H9 (cell line): ENCODE data around the gene PID1. TPM values are rescaled to one million over a fixed set of nuclear protein-coding genes. Genes with fewer than 3 reads are reported as not detected.

Source experiments
- DNase-seq: peaks from one replicate; pipeline ENCODE4 v3.0.0-alpha.2; 2017
- H2AFZ ChIP-seq: one replicate; pipeline ENCODE4 v1.6.1; 2013; ENCODE audit warnings: mild to moderate bottlenecking, low read length, control low read depth, moderate library complexity
- H2AK5ac ChIP-seq: 2 replicates; pipeline ENCODE4 v1.6.1; 2013; ENCODE audit warnings: low read length, control low read depth, mixed read lengths; ENCODE audit not compliant: insufficient read length
- H2BK120ac ChIP-seq: one replicate; pipeline ENCODE4 v1.6.1; 2013; ENCODE audit warnings: low read depth, mild to moderate bottlenecking, low read length, control low read depth, inconsistent platforms; ENCODE audit not compliant: poor library complexity, severe bottlenecking
- H2BK12ac ChIP-seq: 2 replicates; pipeline ENCODE4 v1.6.1; 2013; ENCODE audit warnings: low read length, control low read depth, mixed read lengths, low read depth; ENCODE audit not compliant: insufficient read length
- H2BK15ac ChIP-seq: 2 replicates; pipeline ENCODE4 v1.6.1; 2013; ENCODE audit warnings: low read depth, low read length, control low read depth
- H2BK20ac ChIP-seq: one replicate; pipeline ENCODE4 v1.6.1; 2013; ENCODE audit warnings: low read depth, mild to moderate bottlenecking, low read length, control low read depth, inconsistent platforms; ENCODE audit not compliant: poor library complexity, severe bottlenecking
- H2BK5ac ChIP-seq: 2 replicates; pipeline ENCODE4 v1.6.1; 2013; ENCODE audit warnings: low read length, control low read depth, mixed read lengths; ENCODE audit not compliant: insufficient read length
- H3K14ac ChIP-seq: 2 replicates; pipeline ENCODE4 v1.6.1; 2013; ENCODE audit warnings: low read length, control low read depth; ENCODE audit not compliant: insufficient read depth
- H3K18ac ChIP-seq: 2 replicates; pipeline ENCODE4 v1.6.1; 2013; ENCODE audit warnings: low read depth, mild to moderate bottlenecking, mixed read lengths, low read length, control low read depth; ENCODE audit not compliant: insufficient read length
- H3K23ac ChIP-seq: 2 replicates; pipeline ENCODE4 v1.6.1; 2013; ENCODE audit warnings: low read length, control low read depth, mixed read lengths, low read depth; ENCODE audit not compliant: insufficient read length
- H3K23me2 ChIP-seq: 2 replicates; pipeline ENCODE4 v1.6.1; 2013; ENCODE audit warnings: low read depth, mild to moderate bottlenecking, mixed read lengths, low read length, control low read depth; ENCODE audit not compliant: insufficient read length, poor library complexity, severe bottlenecking
- H3K27ac ChIP-seq: 2 replicates; pipeline ENCODE4 v1.5.1; 2013; ENCODE audit warnings: low read length, control low read depth, mixed read lengths, low read depth; ENCODE audit not compliant: insufficient read length
- H3K27me3 ChIP-seq: 2 replicates; pipeline ENCODE4 v1.6.1; 2013; ENCODE audit warnings: low read length, control low read depth, inconsistent platforms; ENCODE audit not compliant: insufficient read depth
- H3K4ac ChIP-seq: 2 replicates; pipeline ENCODE4 v1.6.1; 2013; ENCODE audit warnings: low read depth, mild to moderate bottlenecking, control low read depth, inconsistent platforms, low read length, moderate library complexity
- H3K4me1 ChIP-seq: 2 replicates; pipeline ENCODE4 v1.6.1; 2013; ENCODE audit warnings: low read length, control low read depth, inconsistent platforms; ENCODE audit not compliant: insufficient read depth
- H3K4me2 ChIP-seq: 2 replicates; pipeline ENCODE4 v1.6.1; 2013; ENCODE audit warnings: low read length, control low read depth, mixed read lengths; ENCODE audit not compliant: insufficient read length, insufficient read depth
- H3K56ac ChIP-seq: 2 replicates; pipeline ENCODE4 v1.6.1; 2013; ENCODE audit warnings: low read depth, mild to moderate bottlenecking, mixed read lengths, low read length, control low read depth; ENCODE audit not compliant: insufficient read length
- H3K79me1 ChIP-seq: 2 replicates; pipeline ENCODE4 v1.6.1; 2013; ENCODE audit warnings: low read depth, mild to moderate bottlenecking, moderate library complexity, low read length, control low read depth, inconsistent platforms; ENCODE audit not compliant: insufficient read depth, poor library complexity, severe bottlenecking
- H3K79me2 ChIP-seq: 2 replicates; pipeline ENCODE4 v1.6.1; 2013; ENCODE audit warnings: low read length, control low read depth, inconsistent platforms; ENCODE audit not compliant: insufficient read depth
- H3K9ac ChIP-seq: 2 replicates; pipeline ENCODE4 v1.6.1; 2013; ENCODE audit warnings: low read length, control low read depth, mixed read lengths; ENCODE audit not compliant: insufficient read length; ENCODE audit errors: extremely low read depth
- H3K9me3 ChIP-seq: one replicate; pipeline ENCODE4 v1.6.1; 2013; ENCODE audit warnings: low read depth, low read length, inconsistent platforms; ENCODE audit not compliant: control insufficient read depth
- H3T11ph ChIP-seq: one replicate; pipeline ENCODE4 v1.6.1; 2013; ENCODE audit warnings: mild to moderate bottlenecking, low read length, control low read depth, inconsistent platforms
- H4K20me1 ChIP-seq: one replicate; pipeline ENCODE4 v1.6.1; 2013; ENCODE audit not compliant: control insufficient read depth, insufficient read length, insufficient read depth
- H4K5ac ChIP-seq: 2 replicates; pipeline ENCODE4 v1.6.1; 2013; ENCODE audit warnings: low read depth, mild to moderate bottlenecking, mixed read lengths, low read length, control low read depth; ENCODE audit not compliant: insufficient read length
- H4K8ac ChIP-seq: replicated peaks from 2 replicates; pipeline ENCODE4 v1.6.1; 2013; ENCODE audit warnings: low read length, control low read depth, mixed read lengths, low read depth; ENCODE audit not compliant: insufficient read length
- H4K91ac ChIP-seq: 2 replicates; pipeline ENCODE4 v1.6.1; 2013; ENCODE audit warnings: low read depth, mild to moderate bottlenecking, moderate library complexity, mixed read lengths, low read length, control low read depth; ENCODE audit not compliant: insufficient read length
- H3K27ac Mint-ChIP-seq, 3 experiments: 2 replicates in 2 of 3; 3 replicates in 1 of 3; pipeline ENCODE4 v1.8.0; 2020 to 2021; ENCODE audit warnings: mixed read lengths in 3 of 3, mild to moderate bottlenecking in 1 of 3, moderate library complexity in 1 of 3
- H3K27me3 Mint-ChIP-seq: 2 replicates; pipeline ENCODE4 v1.8.0; 2021; ENCODE audit warnings: low read depth, mild to moderate bottlenecking, moderate library complexity, mixed read lengths
- H3K36me3 Mint-ChIP-seq, 3 experiments: 2 replicates in 2 of 3; 3 replicates in 1 of 3; pipeline ENCODE4 v1.8.0; 2020 to 2021; ENCODE audit warnings: low read depth in 3 of 3, mixed read lengths in 3 of 3; ENCODE audit not compliant: insufficient read depth in 1 of 3
- H3K4me1 Mint-ChIP-seq, 2 experiments: 2 replicates each; pipeline ENCODE4 v1.8.0; 2020; ENCODE audit warnings: mixed read lengths in 2 of 2
- H3K4me3 Mint-ChIP-seq, 2 experiments: 2 replicates in 1 of 2; 3 replicates in 1 of 2; pipeline ENCODE4 v1.8.0; 2020 to 2021; ENCODE audit warnings: mild to moderate bottlenecking in 2 of 2, mixed read lengths in 2 of 2, moderate library complexity in 1 of 2
- H3K9me3 Mint-ChIP-seq, 2 experiments: 2 replicates in 1 of 2; 3 replicates in 1 of 2; pipeline ENCODE4 v1.8.0; 2020; ENCODE audit warnings: mild to moderate bottlenecking in 2 of 2, mixed read lengths in 2 of 2, moderate library complexity in 1 of 2
- CTCF ChIP-seq: fragments of 200-600 bp; sonication (generic); conservative IDR thresholded peaks from 3 replicates; pipeline ENCODE4 v1.8.0; 2021; ENCODE audit warnings: antibody characterized with exemption, mild to moderate bottlenecking
- WGBS: extraction: QIAGEN DNeasy Blood & Tissue Kit; methylation state at CpG from one replicate; pipeline ENCODE4 v1.1.7; 2013; ENCODE audit warnings: missing lambda C conversion rate, low lambda C conversion rate, mixed read lengths; ENCODE audit not compliant: insufficient read length; ENCODE audit errors: extremely low coverage; 5-methylcytosine and 5-hydroxymethylcytosine counted together
- total RNA-seq: library from RNA; stranded (reverse); gene quantifications from 2 replicates; pipeline ENCODE4 v1.2.1, GENCODE V29; 2021

The PID1 gene
- total RNA-seq, 1 experiment from 2014 or later, result 1.4 TPM

GRCh38 chr2:229237270-229237669 lies 33.8 kb downstream of the PID1 start:
- H2BK20ac ChIP-seq, result no peak overlapping the region
- no peak overlapping the region for H3K18ac ChIP-seq
- no peak overlapping the region for H3K4ac ChIP-seq
- Mint-ChIP-seq H3K9me3 (peaks cover 24 to 28% of the 10 kb centered on the region in 2 experiments), H3K27me3 (no peaks in the 10 kb centered on the region), H3K4me3 (no peak overlapping the region), H3K27ac (no peak overlapping the region), H3K36me3 (peaks cover 5 to 16% (median 15%) of the 10 kb centered on the region in 3 experiments), H3K4me1 (peaks cover 0 to 3% of the 10 kb centered on the region in 2 experiments; a peak in 1 of 4 replicates)
- H3K4me1 ChIP-seq, result no peaks in the 10 kb centered on the region
- H2BK120ac ChIP-seq, result no peak overlapping the region
- no peak overlapping the region for H3K14ac ChIP-seq
- H3K9me3 ChIP-seq, result no peaks in the 10 kb centered on the region
- DNase-seq, result no peak
- no peak overlapping the region for H3T11ph ChIP-seq
- no peak overlapping the region for H4K8ac ChIP-seq
- H3K9ac ChIP-seq, result no peak overlapping the region
- H3K79me2 ChIP-seq, result no peaks in the 10 kb centered on the region
- H2AK5ac ChIP-seq, result no peak overlapping the region
- H4K5ac ChIP-seq, result no peak overlapping the region
- no peak overlapping the region for H2BK5ac ChIP-seq
- no peaks in the 10 kb centered on the region for H3K23me2 ChIP-seq
- no peak overlapping the region for H3K4me2 ChIP-seq
- no peak for TF ChIP-seq CTCF
- H3K27ac ChIP-seq, result no peak overlapping the region
- H3K56ac ChIP-seq, result no peak overlapping the region
- no CpG with 5 or more reads among the region's 2 CpGs for WGBS
- no peaks in the 10 kb centered on the region for H3K27me3 ChIP-seq
- no peaks in the 10 kb centered on the region for H3K79me1 ChIP-seq
- H3K23ac ChIP-seq, result no peak overlapping the region
- H2BK15ac ChIP-seq, result no peak overlapping the region
- no peaks in the 10 kb centered on the region for H4K20me1 ChIP-seq
- H2AFZ ChIP-seq, result no peak overlapping the region
- no peak overlapping the region for H2BK12ac ChIP-seq
- no peak overlapping the region for H4K91ac ChIP-seq
